HG03097 (cell line): Measurements from ENCODE around the gene C5orf15.
"Not testable (repeated sequence)": the region's sequence is repeated elsewhere in the genome, so short reads cannot be mapped to it uniquely, and the experiment has no call there.

Experiments used
- ATAC-seq: cut with Tn5 transposase; IDR thresholded peaks from one replicate; pipeline ENCODE4 v1.9.1; 2021; ENCODE audit not compliant: unreplicated experiment, low FRiP score

Gene C5orf15

DNA sequence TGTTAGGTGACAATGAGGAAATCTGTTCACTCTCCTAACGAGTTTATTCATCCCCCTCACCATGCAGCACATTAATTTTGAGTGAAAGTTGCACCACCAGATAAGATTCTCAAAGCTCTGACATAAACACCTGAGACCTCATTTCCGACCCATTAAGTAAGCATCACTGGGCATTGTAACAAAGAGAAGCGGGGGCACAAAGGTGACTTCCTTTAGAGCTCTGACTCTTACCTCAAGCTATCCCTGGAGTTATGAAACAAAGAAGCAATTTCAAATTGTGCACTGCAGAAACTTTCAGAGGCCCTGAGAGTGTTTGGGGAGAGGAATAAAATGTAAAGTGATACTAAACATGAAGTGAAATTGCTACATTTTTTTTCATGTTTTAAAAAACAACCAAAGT lies 29.5 kb downstream of the C5orf15 start:
- ATAC-seq, result no peak

DNA sequence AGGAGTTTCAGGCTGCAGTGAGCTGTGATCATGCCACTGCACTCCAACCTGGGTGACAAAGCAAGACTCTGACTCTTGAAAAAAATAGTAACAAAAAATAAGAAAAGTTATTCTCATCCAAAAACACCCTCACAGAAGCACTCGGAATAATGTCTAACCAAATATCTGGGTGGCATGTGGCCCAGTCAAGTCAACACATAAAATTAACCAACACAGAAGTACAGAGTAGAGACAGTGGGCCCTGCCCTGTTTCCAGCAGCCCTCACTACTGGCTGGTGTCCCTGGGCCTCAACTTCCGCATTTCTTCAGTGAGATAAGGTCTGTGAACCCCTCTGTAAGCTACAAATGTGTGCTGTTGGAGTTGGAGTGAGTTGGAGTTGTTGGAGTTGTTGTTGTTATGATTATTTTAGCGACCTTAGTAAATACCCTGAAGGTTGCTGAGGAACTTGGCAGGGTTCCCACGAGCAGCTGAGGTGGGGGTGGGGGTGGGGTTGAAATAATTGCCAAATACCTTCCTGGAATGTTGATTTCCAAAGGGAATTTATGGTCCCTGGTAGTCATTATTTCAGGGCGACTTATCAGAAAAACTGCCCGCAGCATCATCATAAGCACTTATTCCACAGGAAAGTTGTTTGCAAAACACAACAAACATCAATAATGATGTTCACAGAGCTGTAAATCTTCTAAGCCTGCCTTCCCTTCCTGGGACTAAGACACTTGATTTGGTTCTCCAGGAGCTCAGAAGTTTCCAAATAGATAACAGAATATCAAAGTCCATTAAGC lies 30.2 kb downstream of the C5orf15 start:
- no peak for ATAC-seq

DNA sequence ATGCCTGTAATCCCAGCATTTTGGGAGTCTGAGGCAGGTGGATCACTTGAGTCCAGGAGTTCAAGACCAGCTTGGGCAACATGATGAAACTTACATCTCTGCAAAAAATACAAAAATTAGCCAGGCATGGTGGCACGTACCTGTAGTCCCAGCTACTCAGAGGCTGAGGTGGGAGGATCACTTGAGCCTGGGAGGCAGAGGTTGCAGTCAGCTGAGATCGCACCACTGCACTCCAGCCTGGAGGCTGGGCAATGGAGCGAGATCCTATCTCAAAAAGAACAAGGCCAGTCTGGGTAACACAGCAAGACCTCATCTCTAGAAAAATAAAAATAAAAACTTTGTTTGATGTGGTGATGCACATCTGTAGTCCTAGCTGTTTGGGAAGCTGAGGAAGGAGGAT lies 30.8 kb downstream of the C5orf15 start:
- ATAC-seq, result not testable (repeated sequence)

DNA sequence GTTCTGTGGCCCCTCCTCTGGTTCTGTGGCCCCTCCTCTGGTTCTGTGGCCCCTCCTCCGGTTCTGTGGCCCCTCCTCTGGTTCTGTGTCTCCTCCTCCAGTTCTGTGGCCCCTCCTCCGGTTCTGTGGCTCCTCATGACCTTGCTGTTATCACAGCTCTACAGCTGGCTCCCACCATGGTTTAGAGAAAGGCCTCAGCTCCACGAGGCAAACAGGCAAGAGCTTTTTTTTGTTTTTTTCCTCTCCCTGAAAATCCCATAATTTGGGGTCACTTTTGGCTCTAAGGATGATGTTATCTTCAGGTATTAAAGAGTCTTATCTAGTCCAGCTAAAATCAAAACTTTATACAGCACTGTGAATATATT lies 31.8 kb downstream of the C5orf15 start:
- no peak for ATAC-seq

DNA sequence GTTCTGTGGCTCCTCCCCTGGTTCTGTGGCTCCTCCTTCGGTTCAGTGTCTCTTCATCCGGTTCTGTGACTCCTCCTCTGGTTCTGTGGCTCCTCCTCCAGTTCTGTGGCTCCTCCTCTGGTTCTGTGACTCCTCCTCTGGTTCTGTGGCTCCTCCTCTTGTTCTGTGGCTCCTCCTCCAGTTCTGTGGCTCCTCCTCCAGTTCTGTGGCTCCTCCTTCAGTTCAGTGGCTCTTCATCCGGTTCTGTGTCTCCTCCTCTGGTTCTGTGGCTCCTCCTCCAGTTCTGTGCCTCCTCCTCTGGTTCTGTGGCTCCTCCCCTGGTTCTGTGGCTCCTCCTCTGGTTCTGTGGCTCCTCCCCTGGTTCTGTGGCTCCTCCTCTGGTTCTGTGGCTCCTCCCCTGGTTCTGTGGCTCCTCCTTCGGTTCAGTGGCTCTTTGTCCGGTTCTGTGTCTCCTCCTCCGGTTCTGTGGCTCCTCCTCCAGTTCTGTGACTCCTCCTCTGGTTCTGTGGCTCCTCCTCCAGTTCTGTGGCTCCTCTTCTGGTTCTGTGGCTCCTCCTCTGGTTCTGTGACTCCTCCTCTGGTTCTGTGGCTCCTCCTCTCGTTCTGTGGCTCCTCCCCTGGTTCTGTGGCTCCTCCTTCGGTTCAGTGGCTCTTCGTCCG lies 32.3 kb downstream of the C5orf15 start:
- not testable (repeated sequence) for ATAC-seq

GRCh38 chr5:133935667-133935940 lies 32.8 kb downstream of the C5orf15 start:
- no peak for ATAC-seq

DNA sequence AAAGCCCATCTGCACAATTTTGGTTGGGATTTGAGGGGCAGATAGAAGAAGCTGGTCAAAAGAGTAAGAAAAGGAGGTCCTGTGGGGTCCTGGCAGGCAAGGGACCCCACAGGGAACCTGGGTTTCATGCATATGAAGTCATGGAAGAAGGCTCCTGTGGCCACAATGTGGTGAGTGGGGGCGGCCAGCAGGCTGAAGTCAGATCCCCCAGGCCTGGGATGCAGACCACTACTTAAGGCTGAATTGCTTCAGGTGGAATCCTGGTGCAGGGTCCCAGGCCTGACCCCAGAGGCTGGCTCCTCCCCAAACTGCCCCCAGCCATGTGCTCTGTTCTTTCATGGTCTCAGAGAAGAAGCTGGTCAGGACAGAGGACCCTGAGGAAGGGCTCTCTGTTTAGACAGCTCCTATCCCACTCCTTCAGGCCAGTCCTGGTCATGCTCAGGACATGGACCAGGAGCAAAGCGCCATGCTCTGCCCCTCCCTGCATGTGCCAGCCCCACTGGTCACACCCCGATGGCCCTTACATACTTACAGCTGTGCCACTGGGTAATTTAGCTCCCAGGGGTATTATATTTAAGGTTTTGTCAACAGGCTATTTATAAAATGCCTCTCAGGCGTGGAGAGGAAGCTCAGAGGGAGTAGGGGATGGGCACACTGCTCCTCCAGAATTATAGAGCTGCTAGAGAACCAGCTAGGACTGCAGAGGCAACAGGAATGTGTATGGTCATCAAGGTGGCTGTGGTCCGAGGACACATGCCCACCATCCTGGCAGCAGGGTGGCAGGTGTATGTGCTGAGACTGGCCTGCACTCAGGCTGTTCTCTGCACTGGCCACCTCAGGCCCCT lies 33.4 kb downstream of the C5orf15 start:
- ATAC-seq, result no peak

- no peak for ATAC-seq
Observed at GRCh38 chr5:133934311-133934710, 34.1 kb downstream of the C5orf15 start.

GRCh38 chr5:133933670-133934295 lies 34.6 kb downstream of the C5orf15 start:
- no peak for ATAC-seq

DNA sequence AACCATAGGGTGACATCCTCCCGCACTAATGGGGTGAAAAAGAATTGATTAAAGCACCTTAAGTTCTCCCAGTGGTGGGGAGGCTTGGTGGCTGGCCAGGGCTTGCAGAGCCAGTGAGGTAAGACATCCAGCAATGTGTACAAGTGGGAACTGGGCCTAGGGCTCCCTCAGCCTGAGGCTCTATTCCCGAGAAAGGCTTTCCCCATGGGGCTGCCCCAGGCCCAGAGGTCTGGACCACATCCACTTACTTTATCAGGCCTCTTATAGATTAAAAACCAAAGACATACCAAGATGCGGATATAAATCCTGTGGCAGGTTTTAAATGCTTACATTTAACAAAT lies 35.3 kb downstream of the C5orf15 start:
- ATAC-seq, result no peak

- no peak for ATAC-seq
Observed at GRCh38 chr5:133932441-133933168, 35.8 kb downstream of the C5orf15 start.

DNA sequence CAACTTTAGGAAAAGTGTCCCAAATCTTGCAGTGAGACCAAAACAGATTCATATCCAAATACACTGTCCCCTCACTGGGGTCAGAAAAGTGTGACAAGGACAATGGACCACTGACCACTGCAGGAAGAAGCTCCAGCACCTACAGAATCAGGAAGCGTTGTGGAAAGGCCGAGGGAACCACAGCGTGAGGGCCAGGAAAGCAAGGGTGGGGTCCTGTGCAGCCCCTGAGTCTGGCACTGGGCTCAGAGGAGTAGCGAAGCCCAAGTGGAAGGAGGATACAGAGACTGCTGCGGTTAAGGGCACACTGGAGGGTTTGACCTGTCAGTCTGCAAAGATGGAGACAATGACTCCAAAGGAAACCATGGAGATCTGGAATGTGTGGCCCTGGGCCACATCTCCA lies 36.9 kb downstream of the C5orf15 start:
- ATAC-seq, result no peak

- ATAC-seq, result no peak
Observed at GRCh38 chr5:133930813-133931090, 37.7 kb downstream of the C5orf15 start.

GRCh38 chr5:133930061-133930812 lies 38.2 kb downstream of the C5orf15 start:
- ATAC-seq, result no peak

- ATAC-seq, result no peak
Observed at GRCh38 chr5:133928587-133929393, 39.6 kb downstream of the C5orf15 start.

GRCh38 chr5:133927300-133928180 lies 40.9 kb downstream of the C5orf15 start:
- ATAC-seq, result no peak

DNA sequence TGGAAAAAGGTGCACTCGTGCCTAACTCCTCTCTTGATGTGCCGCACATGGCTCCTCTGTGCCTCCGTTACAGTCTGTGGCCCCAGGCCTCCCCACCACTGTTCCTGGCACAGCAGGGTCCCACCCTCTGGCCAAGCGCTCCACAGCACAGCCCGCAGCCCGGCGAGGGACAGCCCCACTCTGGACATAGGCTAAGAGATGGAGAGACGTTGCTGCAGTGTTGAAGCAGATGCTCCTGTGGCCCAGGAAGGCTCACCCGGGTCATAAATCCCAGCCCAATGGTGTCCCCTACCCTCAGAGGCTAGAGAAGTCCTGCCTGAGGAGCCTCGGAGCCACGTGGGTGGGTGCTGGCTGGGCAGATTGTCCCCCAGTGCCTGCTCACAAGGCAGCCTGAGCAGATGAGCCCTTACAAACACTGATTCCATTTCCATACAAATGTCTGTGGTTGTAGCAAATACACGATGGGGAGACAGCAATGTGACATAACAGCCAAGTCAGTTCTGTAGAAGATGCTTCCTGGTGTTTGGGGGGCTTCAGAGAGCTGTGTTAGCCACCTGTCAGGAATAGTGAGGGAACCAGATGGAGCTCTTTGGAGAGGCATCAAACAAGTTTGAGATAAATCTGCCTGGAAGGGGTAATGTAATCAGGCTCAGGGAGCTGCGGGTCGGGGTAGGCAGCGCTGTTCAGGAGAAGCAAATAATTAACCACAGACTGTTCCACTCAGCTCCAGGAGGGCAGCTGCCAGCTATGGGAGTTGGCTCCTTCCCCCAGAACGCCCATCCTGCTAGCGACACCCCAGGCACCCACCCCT lies 41.7 kb downstream of the C5orf15 start:
- no peak for ATAC-seq
